IMR-90 (cell line): ENCODE results near the gene ROGDI. TPM values are rescaled to one million over a fixed set of nuclear protein-coding genes. Genes with fewer than 3 reads are reported as not detected.

ENCODE experiments used
- ATAC-seq: fragments of 200-7000 bp; cut with Tn5 transposase; 2 replicates; pipeline ENCODE4 v1.9.1; 2020; ENCODE audit warnings: low read depth, mild to moderate bottlenecking, moderate library complexity
- BruUV-seq: library from RNA; stranded (reverse); fragments of 400-500 nt; replicated peaks from 2 replicates; lab custom pipeline; 2021; lab: Mats Ljungman, UMichigan
- CTCF ChIA-PET: fragments of 300-600 bp; formaldehyde crosslinking; extraction: SDS; loops from one replicate; lab custom pipeline; 2021; ENCODE audit warnings: antibody characterized with exemption; lab: Yijun Ruan, JAX
- POLR2A ChIA-PET: fragments of 300-600 bp; sonication (Branson Sonifier 250); formaldehyde crosslinking; loops from one replicate; lab custom pipeline; 2022; ENCODE audit warnings: antibody characterized with exemption; ENCODE audit not compliant: unreplicated experiment; lab: Charles Lee
- DNase-seq: peaks from one replicate; pipeline ENCODE4 v3.0.0; 2013
- H2AFZ ChIP-seq: replicated peaks from 2 replicates; pipeline ENCODE3; 2013; ENCODE audit warnings: low read length, mild to moderate bottlenecking; ENCODE audit not compliant: poor library complexity
- H2AK5ac ChIP-seq: 2 replicates; pipeline ENCODE4 v1.6.1; 2013; ENCODE audit warnings: low read depth, low read length, inconsistent platforms
- H2AK9ac ChIP-seq: replicated peaks from 2 replicates; pipeline ENCODE3; 2013; ENCODE audit warnings: mild to moderate bottlenecking, low read depth, low read length, moderate library complexity; ENCODE audit not compliant: poor library complexity
- H2BK120ac ChIP-seq: 2 replicates; pipeline ENCODE4 v1.6.1; 2013; ENCODE audit warnings: low read depth, low read length, inconsistent platforms
- H2BK15ac ChIP-seq: 3 replicates; pipeline ENCODE4 v1.6.1; 2013; ENCODE audit warnings: low read depth, low read length, inconsistent platforms
- H2BK20ac ChIP-seq: 2 replicates; pipeline ENCODE4 v1.6.1; 2013; ENCODE audit warnings: low read depth, mild to moderate bottlenecking, inconsistent platforms, low read length, moderate library complexity
- H2BK5ac ChIP-seq: 2 replicates; pipeline ENCODE4 v1.6.1; 2013; ENCODE audit warnings: mild to moderate bottlenecking, low read depth, low read length, inconsistent platforms; ENCODE audit not compliant: poor library complexity, severe bottlenecking
- H3K14ac ChIP-seq: replicated peaks from 2 replicates; pipeline ENCODE4 v1.6.1; 2013; ENCODE audit warnings: low read depth, low read length, inconsistent platforms
- H3K18ac ChIP-seq: 2 replicates; pipeline ENCODE4 v1.6.1; 2013; ENCODE audit warnings: low read depth, low read length, control low read depth
- H3K23ac ChIP-seq: 2 replicates; pipeline ENCODE4 v1.6.1; 2013; ENCODE audit warnings: low read depth, low read length, inconsistent platforms
- H3K27ac ChIP-seq: 2 replicates; pipeline ENCODE4 v1.5.1; 2013; ENCODE audit warnings: mild to moderate bottlenecking, control low read depth, low read length; ENCODE audit not compliant: insufficient read depth
- H3K27me3 ChIP-seq: 2 replicates; pipeline ENCODE4 v1.6.1; 2013; ENCODE audit warnings: low read length; ENCODE audit not compliant: control insufficient read depth, insufficient read depth
- H3K36me3 ChIP-seq: 2 replicates; pipeline ENCODE4 v1.6.1; 2013; ENCODE audit warnings: low read length, mixed read lengths; ENCODE audit not compliant: control insufficient read depth, insufficient read depth
- H3K4ac ChIP-seq: 2 replicates; pipeline ENCODE4 v1.6.1; 2013; ENCODE audit warnings: low read depth, low read length, inconsistent platforms
- H3K4me1 ChIP-seq: 2 replicates; pipeline ENCODE4 v1.6.1; 2013; ENCODE audit warnings: low read length, mixed read lengths; ENCODE audit not compliant: control insufficient read depth, insufficient read depth
- H3K4me2 ChIP-seq: 2 replicates; pipeline ENCODE4 v1.6.1; 2013; ENCODE audit warnings: low read depth, mild to moderate bottlenecking, control low read depth, low read length, moderate library complexity
- H3K4me3 ChIP-seq: 2 replicates; pipeline ENCODE4 v1.5.1; 2013; ENCODE audit warnings: low read depth, mild to moderate bottlenecking, control low read depth, low read length, moderate library complexity; ENCODE audit not compliant: insufficient read depth
- H3K56ac ChIP-seq: 2 replicates; pipeline ENCODE4 v1.6.1; 2013; ENCODE audit warnings: low read length, inconsistent platforms; ENCODE audit not compliant: insufficient read depth; ENCODE audit errors: extremely low read depth
- H3K79me1 ChIP-seq, 2 experiments: 2 replicates each; pipeline ENCODE4 v1.6.1; 2013; ENCODE audit warnings: low read length in 2 of 2, inconsistent platforms in 1 of 2, low read depth in 1 of 2
- H3K9ac ChIP-seq: 2 replicates; pipeline ENCODE4 v1.6.1; 2013; ENCODE audit warnings: low read depth, low read length, control low read depth
- H3K9me1 ChIP-seq: 2 replicates; pipeline ENCODE4 v1.6.1; 2013; ENCODE audit warnings: low read length, inconsistent platforms; ENCODE audit not compliant: insufficient read depth
- H3K9me3 ChIP-seq: 2 replicates; pipeline ENCODE4 v1.6.1; 2013; ENCODE audit warnings: low read length; ENCODE audit not compliant: control insufficient read depth, insufficient read depth
- H4K20me1 ChIP-seq: 2 replicates; pipeline ENCODE4 v1.6.1; 2013; ENCODE audit warnings: low read length, inconsistent platforms; ENCODE audit not compliant: insufficient read depth
- H4K5ac ChIP-seq: 2 replicates; pipeline ENCODE4 v1.6.1; 2013; ENCODE audit warnings: mild to moderate bottlenecking, low read depth, low read length, control low read depth
- H4K8ac ChIP-seq, 2 experiments: 2 replicates each; pipeline ENCODE4 v1.6.1; 2013; ENCODE audit warnings: low read depth in 2 of 2, low read length in 2 of 2, control low read depth in 1 of 2, inconsistent platforms in 1 of 2
- H4K91ac ChIP-seq: 2 replicates; pipeline ENCODE4 v1.6.1; 2013; ENCODE audit warnings: low read depth, low read length, inconsistent platforms; ENCODE audit not compliant: insufficient read depth
- BHLHE40 ChIP-seq: fragments of 150-350 bp; IDR thresholded peaks from 2 replicates; pipeline ENCODE4 v1.6.1; 2016; ENCODE audit warnings: mild to moderate bottlenecking, low read depth, low read length
- CHD1 ChIP-seq: IDR thresholded peaks from 2 replicates; pipeline ENCODE4 v1.6.1; 2012; ENCODE audit warnings: low read depth, low read length, improper control_type of control experiment
- ELK1 ChIP-seq: fragments of 150-350 bp; IDR thresholded peaks from 2 replicates; pipeline ENCODE4 v1.6.1; 2016; ENCODE audit warnings: low read depth, mild to moderate bottlenecking, low read length, moderate library complexity, borderline replicate concordance
- FOS ChIP-seq: fragments of 150-350 bp; IDR thresholded peaks from 2 replicates; pipeline ENCODE4 v1.6.1; 2016; ENCODE audit warnings: low read depth, low read length
- MAFK ChIP-seq: IDR thresholded peaks from 2 replicates; pipeline ENCODE4 v1.6.1; 2012; ENCODE audit warnings: low read depth, low read length, improper control_type of control experiment
- NFE2L2 ChIP-seq: fragments of 150-350 bp; IDR thresholded peaks from 2 replicates; pipeline ENCODE4 v1.6.1; 2016; ENCODE audit warnings: low read depth, mild to moderate bottlenecking, low read length
- POLR2A ChIP-seq: IDR thresholded peaks from 2 replicates; pipeline ENCODE4 v1.6.1; 2012; ENCODE audit warnings: mild to moderate bottlenecking, low read depth, low read length
- RAD21 ChIP-seq: IDR thresholded peaks from 2 replicates; pipeline ENCODE4 v1.6.1; 2012; ENCODE audit warnings: low read length, improper control_type of control experiment
- RCOR1 ChIP-seq: IDR thresholded peaks from 2 replicates; pipeline ENCODE4 v1.6.1; 2012; ENCODE audit warnings: mild to moderate bottlenecking, low read length, improper control_type of control experiment; ENCODE audit not compliant: insufficient replicate concordance
- RFX5 ChIP-seq: IDR thresholded peaks from 2 replicates; pipeline ENCODE4 v1.8.0; 2012; ENCODE audit warnings: low read depth, mild to moderate bottlenecking, low read length, moderate library complexity
- SMC3 ChIP-seq: fragments of 150-350 bp; IDR thresholded peaks from 2 replicates; pipeline ENCODE4 v1.6.1; 2016; ENCODE audit warnings: low read depth, mild to moderate bottlenecking, antibody characterized with exemption, low read length, moderate library complexity
- WGBS, 2 experiments: methylation state at CpG; one replicate each; pipeline versions ENCODE4 v1.1.5 to v1.1.7; 2013; ENCODE audit warnings: missing lambda C conversion rate in 2 of 2; ENCODE audit not compliant: insufficient read length in 1 of 2; ENCODE audit errors: extremely low coverage in 2 of 2; 5-methylcytosine and 5-hydroxymethylcytosine counted together
- dilution Hi-C: fragments of 300-500 bp; cut with HindIII; formaldehyde crosslinking; loops from one replicate; pipeline ENCODE4 v1.14.3; 2018; ENCODE audit warnings: low sequenced_read_pairs; ENCODE audit not compliant: unreplicated experiment
- in situ Hi-C: fragments of 300-500 bp; cut with MboI; formaldehyde crosslinking; loops from 3 replicates; pipeline ENCODE4 v1.14.3; 2019; ENCODE audit warnings: low sequenced_read_pairs, inconsistent platforms, mixed read lengths
- intact Hi-C: fragments of 100-400 bp; cut with micrococcal nuclease; formaldehyde crosslinking; loops from 2 replicates; pipeline ENCODE4 v1.10.0; 2022
- polyA plus RNA-seq, 3 experiments: library from polyadenylated mRNA; depleted of rRNA; stranded (reverse); fragments of >200 nt; gene quantifications; 2 replicates each; pipeline ENCODE4 v1.2.3, GENCODE V29; 2012; ENCODE audit warnings: low replicate concordance in 1 of 3
- total RNA-seq: library from RNA; depleted of rRNA; stranded (reverse); fragments of >200 nt; gene quantifications from 2 replicates; pipeline ENCODE4 v1.2.3, GENCODE V29; 2012
- TF ChIP-seq, protein P1 (sequence below): conservative IDR thresholded peaks from 2 replicates; pipeline ENCODE4 v1.5.1; 2012; ENCODE audit warnings: mild to moderate bottlenecking, low read depth, low read length, improper control_type of control experiment

Gene ROGDI
- total and polyA plus RNA-seq, 2 of the 4 experiments (the other 2 are of a cell fraction), result 13.6 to 27.1 TPM

GRCh38 chr16:4826980-4827379 lies 24.5 kb upstream of the ROGDI start:
- Histone ChIP-seq H3K4me2 (no peak overlapping the region), H4K8ac (no peak overlapping the region), H3K9ac (no peak overlapping the region), H3K27me3 (no peaks in the 10 kb centered on the region), H3K9me3 (no peaks in the 10 kb centered on the region), H2BK15ac (no peak overlapping the region), H3K56ac (no peak overlapping the region), H3K4me3 (no peak overlapping the region), H3K27ac (no peak overlapping the region), H3K4me1 (no peaks in the 10 kb centered on the region), H3K4ac (no peak overlapping the region), H3K36me3 (peaks cover 71% of the 10 kb centered on the region), H2AK9ac (no peak overlapping the region), H3K14ac (no peak overlapping the region), H3K23ac (no peak overlapping the region), H2BK5ac (no peak overlapping the region), H3K9me1 (no peaks in the 10 kb centered on the region), H4K91ac (no peak overlapping the region), H2AK5ac (no peak overlapping the region), H2AFZ (no peak overlapping the region), H2BK120ac (no peak overlapping the region), H4K5ac (no peak overlapping the region), H4K20me1 (peaks cover 18% of the 10 kb centered on the region; the same call in 1 of the 2 replicates), H3K18ac (no peak overlapping the region), H2BK20ac (no peak overlapping the region), H3K79me1 (peaks cover 22 to 27% of the 10 kb centered on the region in 2 experiments)
- TF ChIP-seq BHLHE40 (no peak), CHD1 (no peak), MAFK (no peak), ELK1 (no peak), RCOR1 (no peak), RFX5 (no peak), NFE2L2 (no peak), SMC3 (no peak), FOS (no peak), POLR2A (no peak), RAD21 (no peak)
- TF ChIP-seq, protein P1, sequence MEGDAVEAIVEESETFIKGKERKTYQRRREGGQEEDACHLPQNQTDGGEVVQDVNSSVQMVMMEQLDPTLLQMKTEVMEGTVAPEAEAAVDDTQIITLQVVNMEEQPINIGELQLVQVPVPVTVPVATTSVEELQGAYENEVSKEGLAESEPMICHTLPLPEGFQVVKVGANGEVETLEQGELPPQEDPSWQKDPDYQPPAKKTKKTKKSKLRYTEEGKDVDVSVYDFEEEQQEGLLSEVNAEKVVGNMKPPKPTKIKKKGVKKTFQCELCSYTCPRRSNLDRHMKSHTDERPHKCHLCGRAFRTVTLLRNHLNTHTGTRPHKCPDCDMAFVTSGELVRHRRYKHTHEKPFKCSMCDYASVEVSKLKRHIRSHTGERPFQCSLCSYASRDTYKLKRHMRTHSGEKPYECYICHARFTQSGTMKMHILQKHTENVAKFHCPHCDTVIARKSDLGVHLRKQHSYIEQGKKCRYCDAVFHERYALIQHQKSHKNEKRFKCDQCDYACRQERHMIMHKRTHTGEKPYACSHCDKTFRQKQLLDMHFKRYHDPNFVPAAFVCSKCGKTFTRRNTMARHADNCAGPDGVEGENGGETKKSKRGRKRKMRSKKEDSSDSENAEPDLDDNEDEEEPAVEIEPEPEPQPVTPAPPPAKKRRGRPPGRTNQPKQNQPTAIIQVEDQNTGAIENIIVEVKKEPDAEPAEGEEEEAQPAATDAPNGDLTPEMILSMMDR, result no peak
- ATAC-seq, result no peak
- intact Hi-C loops, result no loop called here
- dilution Hi-C loops, result no loop called here
- BruUV-seq, result no TSS peak
- no peak for DNase-seq
- POLR2A ChIA-PET, result interaction anchor here (0.6 kb wide), 1 partner anchor 9 kb away, joined by 4 read pairs; no protein-coding TSS in a partner anchor
- CTCF ChIA-PET, result no interaction called here
- in situ Hi-C loops, result no loop called here
- 91% methylated on average over 10 of the region's 10 CpGs; no CpG with 5 or more reads in 1 of the 2 experiments for WGBS, 2 experiments
